OCI-LY1 (cell line): ENCODE results near the gene CLIC1.

Experiments
- H2AFZ ChIP-seq: fragments of 200-600 bp; sonication (generic), shearing (Covaris generic); 2 replicates; pipeline ENCODE4 v1.6.0; 2014; ENCODE audit warnings: antibody characterized with exemption, mild to moderate bottlenecking, low read length
- H3F3A ChIP-seq: fragments of 200-600 bp; sonication (generic), shearing (Covaris generic); 2 replicates; pipeline ENCODE4 v1.6.0; 2014; ENCODE audit warnings: mild to moderate bottlenecking, antibody characterized with exemption, low read length, moderate library complexity; ENCODE audit not compliant: insufficient read depth
- H3K27ac ChIP-seq: fragments of 200-600 bp; sonication (generic); 2 replicates; pipeline ENCODE4 v1.5.1; 2014; ENCODE audit warnings: low read length, mixed run types, mild to moderate bottlenecking, low read depth; ENCODE audit not compliant: poor library complexity, severe bottlenecking
- H3K27me3 ChIP-seq: fragments of 200-600 bp; sonication (generic); 2 replicates; pipeline ENCODE4 v1.6.0; 2014; ENCODE audit warnings: antibody characterized with exemption, mild to moderate bottlenecking, low read length, moderate library complexity; ENCODE audit not compliant: insufficient read depth
- H3K36me3 ChIP-seq: fragments of 200-600 bp; sonication (generic); 2 replicates; pipeline ENCODE4 v1.6.1; 2014; ENCODE audit warnings: mild to moderate bottlenecking, antibody characterized with exemption, low read length, moderate library complexity, mixed read lengths; ENCODE audit not compliant: insufficient read depth
- H3K4me1 ChIP-seq: fragments of 200-600 bp; sonication (generic); 2 replicates; pipeline ENCODE4 v1.5.1; 2014; ENCODE audit warnings: mild to moderate bottlenecking, low read length, moderate library complexity; ENCODE audit not compliant: insufficient read depth, severe bottlenecking
- H3K4me2 ChIP-seq: fragments of 200-600 bp; sonication (generic), shearing (Covaris generic); 2 replicates; pipeline ENCODE4 v1.6.1; 2014; ENCODE audit warnings: low read length
- H3K4me3 ChIP-seq: fragments of 200-600 bp; sonication (generic); 2 replicates; pipeline ENCODE4 v1.5.1; 2014; ENCODE audit warnings: low read length, low read depth, mild to moderate bottlenecking, mixed read lengths; ENCODE audit not compliant: poor library complexity, severe bottlenecking
- H3K79me2 ChIP-seq: fragments of 200-600 bp; shearing (Covaris generic); 2 replicates; pipeline ENCODE4 v1.6.1; 2016; ENCODE audit warnings: mixed run types, low read length, mixed read lengths; ENCODE audit not compliant: insufficient read depth
- H3K9ac ChIP-seq: fragments of 200-600 bp; sonication (generic), shearing (Covaris generic); 2 replicates; pipeline ENCODE4 v1.6.1; 2014; ENCODE audit warnings: mild to moderate bottlenecking, low read length, mixed read lengths
- H3K9me2 ChIP-seq: fragments of 200-600 bp; sonication (generic), shearing (Covaris generic); 2 replicates; pipeline ENCODE4 v1.6.1; 2014; ENCODE audit warnings: low read depth, mild to moderate bottlenecking, low read length, mixed read lengths
- H3K9me3 ChIP-seq: fragments of 200-600 bp; shearing (Covaris generic); 2 replicates; pipeline ENCODE4 v1.6.1; 2014; ENCODE audit warnings: low read length, mixed read lengths
- H4K20me1 ChIP-seq: fragments of 200-600 bp; sonication (generic), shearing (Covaris generic); 2 replicates; pipeline ENCODE4 v1.6.0; 2016; ENCODE audit warnings: mild to moderate bottlenecking, low read length; ENCODE audit not compliant: insufficient read depth
- CTCF ChIP-seq: fragments of 200-600 bp; sonication (generic), shearing (Covaris generic); IDR thresholded peaks from 2 replicates; pipeline ENCODE4 v1.5.1; 2017; ENCODE audit warnings: mild to moderate bottlenecking, antibody characterized with exemption, low read length, moderate library complexity, mixed read lengths
- EZH2 ChIP-seq: fragments of 200-600 bp; sonication (generic), shearing (Covaris generic); IDR thresholded peaks from 2 replicates; pipeline ENCODE4 v1.8.0; 2017; ENCODE audit warnings: borderline replicate concordance, mixed run types, mild to moderate bottlenecking, antibody characterized with exemption, low read length, moderate library complexity, mixed read lengths

Gene CLIC1

DNA sequence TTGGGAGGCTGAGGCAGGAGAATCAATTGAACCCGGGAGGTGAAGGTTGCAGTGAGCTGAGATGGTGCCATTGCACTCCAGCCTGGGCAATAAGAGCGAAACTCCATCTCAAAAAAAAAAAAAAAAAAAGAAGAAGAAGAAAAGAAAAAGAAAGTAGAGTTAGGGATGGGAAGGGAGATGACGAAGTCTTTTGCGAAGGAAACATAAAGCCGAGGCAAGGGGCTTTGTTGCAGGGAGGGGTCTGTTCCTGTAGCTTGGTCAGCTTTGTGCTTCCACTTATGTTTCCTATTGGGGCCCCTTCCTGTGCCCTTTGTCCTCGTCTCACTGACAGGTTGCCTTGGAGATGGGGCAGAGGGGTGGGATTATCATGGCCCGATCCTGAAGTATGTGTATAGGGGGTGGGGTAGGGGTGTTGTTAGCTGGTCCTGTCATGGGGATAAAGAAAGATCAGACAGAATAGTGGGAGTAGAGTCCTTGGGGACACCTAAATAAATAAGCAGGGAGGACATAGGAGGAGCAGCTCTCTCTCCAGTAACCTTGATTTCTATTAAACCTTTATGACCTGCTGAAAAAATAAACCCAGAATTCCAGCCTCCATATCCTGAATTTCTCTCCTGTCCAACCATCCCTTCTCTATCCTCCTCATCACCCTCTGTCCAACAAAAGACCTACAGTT lies 1.1 kb upstream of the CLIC1 start:
- H3K4me1 ChIP-seq, result peaks cover 55% of the 10 kb centered on the region
- peak overlapping the region; percentile 87 for H3K9ac ChIP-seq
- peaks cover 10% of the 10 kb centered on the region; the same call in 1 of the 2 replicates for H3K79me2 ChIP-seq
- H3K36me3 ChIP-seq, result peaks cover 31% of the 10 kb centered on the region
- no peaks in the 10 kb centered on the region for H4K20me1 ChIP-seq
- no peaks in the 10 kb centered on the region for H3K9me2 ChIP-seq
- no peak for TF ChIP-seq CTCF
- TF ChIP-seq EZH2, result no peak
- H3K27me3 ChIP-seq, result no peaks in the 10 kb centered on the region
- H3K4me2 ChIP-seq, result peak overlapping the region; percentile 79
- H3K27ac ChIP-seq, result peak overlapping the region; percentile 94
- H3K9me3 ChIP-seq, result no peaks in the 10 kb centered on the region
- peak overlapping the region; percentile 68 for H3K4me3 ChIP-seq
- no peak overlapping the region for H2AFZ ChIP-seq
- H3F3A ChIP-seq, result 0 out of 2 replicates have a peak, but pooled peaks cover 3% of the 10 kb centered on the region

DNA sequence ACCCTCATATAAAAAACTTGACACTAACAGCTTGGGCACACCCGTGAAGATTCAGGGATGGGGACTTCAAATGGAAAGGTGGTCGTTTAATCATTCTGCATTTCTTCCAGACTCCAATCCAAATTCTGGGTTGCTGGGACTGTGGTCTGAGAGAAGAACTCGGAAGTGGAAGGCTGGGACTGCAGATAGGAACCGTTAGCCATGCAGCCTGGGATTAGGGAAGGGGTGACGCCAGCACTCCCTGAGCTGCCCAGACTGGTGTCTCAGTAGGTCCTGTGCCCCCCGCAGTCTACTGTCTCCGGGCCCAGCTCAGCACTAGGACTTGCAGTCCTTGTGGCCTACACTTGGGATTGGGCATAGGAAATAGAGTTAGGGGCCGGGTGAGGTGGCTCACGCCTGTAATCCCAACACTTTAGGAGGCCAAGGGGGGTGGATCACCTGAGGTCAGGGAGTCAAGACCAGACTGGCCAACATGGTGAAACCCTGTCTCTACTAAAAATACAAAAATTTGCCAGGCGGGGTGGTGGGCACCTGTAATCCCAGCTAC lies 511 bp upstream of the CLIC1 start:
- peaks cover 10% of the 10 kb centered on the region; the same call in 1 of the 2 replicates for H3K79me2 ChIP-seq
- peak overlapping the region; percentile 82 for H3K4me3 ChIP-seq
- no peaks in the 10 kb centered on the region for H3K9me3 ChIP-seq
- peak overlapping the region; percentile 79 for H3K4me2 ChIP-seq
- peak overlapping the region; percentile 94 for H3K27ac ChIP-seq
- H3K9me2 ChIP-seq, result no peaks in the 10 kb centered on the region
- H3K4me1 ChIP-seq, result peaks cover 55% of the 10 kb centered on the region
- H3K36me3 ChIP-seq, result peaks cover 31% of the 10 kb centered on the region
- H2AFZ ChIP-seq, result no peak overlapping the region
- no peaks in the 10 kb centered on the region for H4K20me1 ChIP-seq
- H3F3A ChIP-seq, result 0 out of 2 replicates have a peak, but pooled peaks cover 3% of the 10 kb centered on the region
- no peak for TF ChIP-seq EZH2
- TF ChIP-seq CTCF, result no peak
- H3K27me3 ChIP-seq, result no peaks in the 10 kb centered on the region
- H3K9ac ChIP-seq, result peak overlapping the region; percentile 87

DNA sequence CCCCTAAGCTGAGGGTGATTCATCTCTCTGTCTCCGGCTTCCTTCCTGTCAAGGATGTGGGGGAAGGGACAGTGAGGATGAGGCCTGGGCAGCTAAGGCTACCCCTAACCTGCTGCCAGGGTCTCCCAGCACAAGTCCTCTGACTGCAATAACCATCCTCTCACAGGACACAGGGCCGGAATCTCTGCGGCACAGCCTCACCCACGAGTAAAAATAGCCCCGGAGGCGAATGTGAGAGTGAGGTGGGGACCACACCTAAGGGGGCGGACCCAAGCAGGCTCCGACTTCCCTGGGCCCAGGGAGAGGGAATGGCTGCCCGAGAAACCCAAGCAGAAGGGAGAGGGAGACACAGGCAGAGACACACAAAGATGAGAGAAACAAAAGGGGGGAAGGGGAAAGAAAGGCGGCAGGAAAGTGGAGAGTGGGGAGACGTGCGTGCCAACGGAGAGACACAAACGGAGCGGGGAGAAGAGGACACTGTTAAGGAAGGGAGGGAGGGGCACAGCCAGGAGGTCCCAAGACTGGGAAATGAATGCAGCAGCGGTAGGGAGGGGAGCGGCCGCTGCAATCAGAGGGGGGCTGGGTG lies 1.4 kb downstream of the CLIC1 start:
- Histone ChIP-seq H3K27ac (peak overlapping the region; percentile 94), H3K9me2 (no peaks in the 10 kb centered on the region), H3K79me2 (peaks cover 10% of the 10 kb centered on the region; the same call in 1 of the 2 replicates), H3F3A (peaks cover 12% of the 10 kb centered on the region; the same call in 1 of the 2 replicates), H3K36me3 (peaks cover 36% of the 10 kb centered on the region), H2AFZ (no peak overlapping the region), H4K20me1 (no peaks in the 10 kb centered on the region), H3K9me3 (no peaks in the 10 kb centered on the region), H3K4me1 (peaks cover 46% of the 10 kb centered on the region), H3K4me2 (peak overlapping the region; percentile 79), H3K4me3 (peak overlapping the region; percentile 82), H3K27me3 (no peaks in the 10 kb centered on the region), H3K9ac (peak overlapping the region; percentile 87)
- TF ChIP-seq CTCF (no peak), EZH2 (no peak)
